ENCODE measurements around the gene TMEM201. TPM values are rescaled to one million over a fixed set of nuclear protein-coding genes. Genes with fewer than 3 reads are reported as not detected.

TMEM201 gene
- total RNA-seq, 1 donor from 2014 or later, result 1.9 TPM

DNA sequence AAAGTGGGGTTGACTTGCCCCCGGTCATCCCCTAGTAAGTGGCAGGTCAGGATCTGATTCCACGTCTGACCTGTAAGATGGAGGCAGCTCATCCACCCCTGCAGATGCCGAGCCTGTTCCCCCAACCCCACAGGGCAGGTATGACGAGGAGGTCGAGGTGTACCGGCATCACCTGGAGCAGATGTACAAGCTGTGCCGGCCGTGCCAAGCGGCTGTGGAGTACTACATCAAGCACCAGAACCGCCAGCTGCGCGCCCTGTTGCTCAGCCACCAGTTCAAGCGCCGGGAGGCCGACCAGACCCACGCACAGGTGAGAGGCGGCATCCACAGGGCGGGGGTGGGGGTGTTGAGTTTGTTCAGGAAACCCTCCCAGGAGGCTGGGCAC lies 9.6 kb downstream of the TMEM201 start:
- no peak overlapping the region for H3K4me2 ChIP-seq
- H3K9me3 Mint-ChIP-seq, result no peaks in the 10 kb centered on the region
- peaks cover 14% of the 10 kb centered on the region for H3K4me1 Mint-ChIP-seq
- no peak overlapping the region for H3K27ac Mint-ChIP-seq
- peaks cover 7% of the 10 kb centered on the region for H3F3A ChIP-seq (ENCODE audit: low read depth)
- H3K4me1 ChIP-seq, result peaks cover 19% of the 10 kb centered on the region
- peaks cover 27% of the 10 kb centered on the region for H3K79me2 ChIP-seq (ENCODE audit: low read depth)
- no peak overlapping the region for H2AFZ ChIP-seq (replicated peaks)
- H3K27me3 Mint-ChIP-seq (ENCODE audit: insufficient read depth, low read depth), result peaks cover 3% of the 10 kb centered on the region
- no peaks in the 10 kb centered on the region for H3K27me3 ChIP-seq
- H3K4me3 ChIP-seq, result no peak overlapping the region
- H3K9ac ChIP-seq, result no peak overlapping the region
- peaks cover 39% of the 10 kb centered on the region for H4K20me1 ChIP-seq (ENCODE audit: low read depth)
- DNase-seq (ENCODE audit: low spot score), result no peak
- TF ChIP-seq EZH2phosphoT487 (IDR thresholded peaks at IDR 0.05), result no peak
- TF ChIP-seq, protein P1, sequence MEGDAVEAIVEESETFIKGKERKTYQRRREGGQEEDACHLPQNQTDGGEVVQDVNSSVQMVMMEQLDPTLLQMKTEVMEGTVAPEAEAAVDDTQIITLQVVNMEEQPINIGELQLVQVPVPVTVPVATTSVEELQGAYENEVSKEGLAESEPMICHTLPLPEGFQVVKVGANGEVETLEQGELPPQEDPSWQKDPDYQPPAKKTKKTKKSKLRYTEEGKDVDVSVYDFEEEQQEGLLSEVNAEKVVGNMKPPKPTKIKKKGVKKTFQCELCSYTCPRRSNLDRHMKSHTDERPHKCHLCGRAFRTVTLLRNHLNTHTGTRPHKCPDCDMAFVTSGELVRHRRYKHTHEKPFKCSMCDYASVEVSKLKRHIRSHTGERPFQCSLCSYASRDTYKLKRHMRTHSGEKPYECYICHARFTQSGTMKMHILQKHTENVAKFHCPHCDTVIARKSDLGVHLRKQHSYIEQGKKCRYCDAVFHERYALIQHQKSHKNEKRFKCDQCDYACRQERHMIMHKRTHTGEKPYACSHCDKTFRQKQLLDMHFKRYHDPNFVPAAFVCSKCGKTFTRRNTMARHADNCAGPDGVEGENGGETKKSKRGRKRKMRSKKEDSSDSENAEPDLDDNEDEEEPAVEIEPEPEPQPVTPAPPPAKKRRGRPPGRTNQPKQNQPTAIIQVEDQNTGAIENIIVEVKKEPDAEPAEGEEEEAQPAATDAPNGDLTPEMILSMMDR (IDR thresholded peaks at IDR 0.05), result no peak
- TF ChIP-seq EZH2 (IDR thresholded peaks at IDR 0.05), result no peak
- H3K36me3 ChIP-seq, result no peaks in the 10 kb centered on the region
- peaks cover 2% of the 10 kb centered on the region for H3K36me3 Mint-ChIP-seq
- H3K9me3 ChIP-seq (ENCODE audit: low read depth), result no peaks in the 10 kb centered on the region
- H3K4me3 Mint-ChIP-seq, result no peak overlapping the region
- no peak overlapping the region for H3K27ac ChIP-seq

DNA sequence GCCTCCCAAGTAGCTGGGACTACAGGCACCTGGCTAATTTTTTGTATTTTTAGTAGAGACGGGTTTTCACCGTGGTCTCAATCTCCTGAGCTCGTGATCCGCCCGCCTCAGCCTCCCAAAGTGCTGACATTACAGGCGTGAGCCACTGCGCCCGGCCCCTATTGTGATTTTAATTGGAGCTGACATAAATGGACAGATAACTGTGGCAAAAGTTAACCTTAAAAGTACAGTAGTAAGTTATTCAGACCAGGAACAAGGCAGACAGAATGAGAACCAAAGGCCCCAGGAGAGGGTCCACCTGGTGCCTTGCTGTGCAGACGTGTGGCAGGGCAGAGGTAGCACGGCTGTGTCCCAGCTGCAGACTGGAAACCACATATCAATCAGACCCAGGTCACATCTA lies 11.0 kb downstream of the TMEM201 start:
- H3K4me1 ChIP-seq, result peaks cover 6% of the 10 kb centered on the region
- H3K9ac ChIP-seq, result no peak overlapping the region
- H3K27me3 Mint-ChIP-seq (ENCODE audit: insufficient read depth, low read depth), result peaks cover 4% of the 10 kb centered on the region
- no peaks in the 10 kb centered on the region for H3K36me3 ChIP-seq
- peaks cover 3% of the 10 kb centered on the region for H3K4me1 Mint-ChIP-seq
- no peak overlapping the region for H3K4me2 ChIP-seq
- TF ChIP-seq EZH2 (IDR thresholded peaks at IDR 0.05), result no peak
- no peak for TF ChIP-seq EZH2phosphoT487 (IDR thresholded peaks at IDR 0.05)
- H3K27ac Mint-ChIP-seq, result no peak overlapping the region
- peaks cover 14% of the 10 kb centered on the region for H3K79me2 ChIP-seq (ENCODE audit: low read depth)
- DNase-seq (ENCODE audit: low spot score), result no peak
- H2AFZ ChIP-seq (replicated peaks), result no peak overlapping the region
- no peaks in the 10 kb centered on the region for H3K9me3 Mint-ChIP-seq
- H3K27me3 ChIP-seq, result no peaks in the 10 kb centered on the region
- no peaks in the 10 kb centered on the region for H3K9me3 ChIP-seq (ENCODE audit: low read depth)
- H3K27ac ChIP-seq, result no peak overlapping the region
- peaks cover 5% of the 10 kb centered on the region for H3K36me3 Mint-ChIP-seq
- no peak overlapping the region for H3K4me3 ChIP-seq
- no peak overlapping the region for H3K4me3 Mint-ChIP-seq
- H3F3A ChIP-seq (ENCODE audit: low read depth), result no peaks in the 10 kb centered on the region
- peaks cover 26% of the 10 kb centered on the region for H4K20me1 ChIP-seq (ENCODE audit: low read depth)

DNA sequence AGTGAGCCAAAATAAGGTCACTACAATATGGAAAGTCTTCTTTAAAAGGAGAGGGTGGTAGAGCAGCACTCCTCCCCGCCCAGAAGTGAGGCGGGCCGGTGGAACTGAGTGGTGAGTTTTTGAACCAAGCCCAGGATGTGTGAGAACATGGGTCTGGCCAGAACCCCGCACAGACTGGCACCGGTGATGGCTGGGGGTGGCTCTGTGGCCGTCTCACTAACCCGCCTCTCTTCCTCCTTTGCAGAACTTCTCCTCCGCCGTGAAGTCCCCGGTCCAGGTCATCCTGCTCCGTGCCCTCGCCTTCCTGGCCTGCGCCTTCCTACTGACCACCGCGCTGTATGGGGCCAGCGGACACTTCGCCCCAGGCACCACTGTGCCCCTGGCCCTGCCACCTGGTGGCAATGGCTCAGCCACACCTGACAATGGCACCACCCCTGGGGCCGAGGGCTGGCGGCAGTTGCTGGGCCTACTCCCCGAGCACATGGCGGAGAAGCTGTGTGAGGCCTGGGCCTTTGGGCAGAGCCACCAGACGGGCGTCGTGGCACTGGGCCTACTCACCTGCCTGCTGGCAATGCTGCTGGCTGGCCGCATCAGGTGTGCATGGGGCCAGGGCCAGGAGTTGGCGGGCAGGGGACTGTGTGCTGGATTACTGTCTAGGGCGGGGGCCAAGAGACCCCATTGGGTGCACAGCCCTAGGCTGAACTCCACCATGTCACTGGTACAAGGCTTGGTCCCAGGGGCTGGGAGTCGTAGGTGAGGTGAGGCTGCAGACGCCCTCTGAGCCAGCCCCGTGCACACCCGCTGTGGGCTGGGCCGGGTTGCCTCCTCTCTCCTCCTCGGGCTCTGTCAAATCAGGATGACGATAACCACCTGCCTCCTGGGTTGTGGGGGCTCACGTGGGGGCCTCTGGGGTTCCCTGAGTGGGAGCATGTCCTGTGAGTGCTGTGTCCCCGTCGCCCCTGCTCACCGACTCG lies 12.4 kb downstream of the TMEM201 start:
- no peaks in the 10 kb centered on the region for H3K4me1 ChIP-seq
- H3K27ac ChIP-seq, result no peak overlapping the region
- peaks cover 4% of the 10 kb centered on the region for H3K27me3 Mint-ChIP-seq (ENCODE audit: insufficient read depth, low read depth)
- no peak for TF ChIP-seq EZH2 (IDR thresholded peaks at IDR 0.05)
- TF ChIP-seq, protein P1 (IDR thresholded peaks at IDR 0.05), result no peak
- TF ChIP-seq EZH2phosphoT487 (IDR thresholded peaks at IDR 0.05), result no peak
- no peak overlapping the region for H3K4me3 Mint-ChIP-seq
- H4K20me1 ChIP-seq (ENCODE audit: low read depth), result peaks cover 15% of the 10 kb centered on the region
- H3K9me3 Mint-ChIP-seq, result no peaks in the 10 kb centered on the region
- H3K9me3 ChIP-seq (ENCODE audit: low read depth), result no peaks in the 10 kb centered on the region
- no peaks in the 10 kb centered on the region for H3K27me3 ChIP-seq
- no peak overlapping the region for H3K9ac ChIP-seq
- no peak overlapping the region for H3K27ac Mint-ChIP-seq
- H3K4me1 Mint-ChIP-seq, result peaks cover under 1% of the 10 kb centered on the region
- no peak overlapping the region for H2AFZ ChIP-seq (replicated peaks)
- no peak for DNase-seq (ENCODE audit: low spot score)
- H3F3A ChIP-seq (ENCODE audit: low read depth), result no peaks in the 10 kb centered on the region
- H3K36me3 Mint-ChIP-seq, result peaks cover 5% of the 10 kb centered on the region
- H3K36me3 ChIP-seq, result no peaks in the 10 kb centered on the region
- no peak overlapping the region for H3K4me2 ChIP-seq
- no peak overlapping the region for H3K4me3 ChIP-seq
- no peaks in the 10 kb centered on the region for H3K79me2 ChIP-seq (ENCODE audit: low read depth)
